ENCODE measurements around the gene ABCA7. TPM values are rescaled to one million over a fixed set of nuclear protein-coding genes. Genes with fewer than 3 reads are reported as not detected.

The ABCA7 gene
- total RNA-seq, 1 experiment from 2014 or later: 91.4 TPM

DNA sequence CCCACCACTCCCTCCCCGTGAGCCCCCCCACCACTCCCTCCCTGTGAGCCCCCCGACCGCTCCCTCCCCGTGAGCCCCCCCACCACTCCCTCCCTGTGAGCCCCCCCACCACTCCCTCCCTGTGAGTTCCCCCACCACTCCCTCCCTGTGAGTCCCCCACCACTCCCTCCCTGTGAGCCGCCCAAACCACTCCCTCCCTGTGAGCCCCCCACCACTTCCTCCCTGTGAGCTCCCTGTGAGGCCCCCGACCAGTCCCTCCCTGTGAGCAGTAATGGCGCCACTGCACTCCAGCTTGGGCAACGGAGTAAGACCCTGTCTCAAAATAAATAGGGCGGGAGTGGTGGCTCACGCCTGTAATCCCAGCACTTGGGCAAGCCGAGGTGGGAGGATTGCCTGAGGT lies 9.9 kb downstream of the ABCA7 start:
- H3K9me3 ChIP-seq (ENCODE audit: control insufficient read depth in 1 of 2, insufficient read depth in 1 of 2, low read depth in 1 of 2, low read length in 2 of 2): no peaks in the 10 kb centered on the region
- ATAC-seq: no peak
- POLR2A ChIA-PET: no interaction called here
- H2AFZ ChIP-seq (ENCODE audit: low read depth, low read length, poor library complexity, severe bottlenecking): no peak overlapping the region
- intact Hi-C loops (cut with micrococcal nuclease): no loop called here
- H3K4me2 ChIP-seq (ENCODE audit: low read length): no peak overlapping the region
- TF ChIP-seq POLR2A (IDR thresholded peaks at IDR 0.05; ENCODE audit: borderline replicate concordance, extremely low read depth, insufficient read depth, insufficient read length) (no peak), EZH2phosphoT487 (IDR thresholded peaks at IDR 0.05; ENCODE audit: borderline replicate concordance) (no peak), TCF7L2 (IDR thresholded peaks at IDR 0.05; ENCODE audit: borderline replicate concordance, extremely low read depth, insufficient read depth, insufficient read length) (no peak), POLR2AphosphoS5 (IDR thresholded peaks at IDR 0.05; ENCODE audit: low read depth, low read length) (no peak)
- H4K20me1 ChIP-seq (ENCODE audit: insufficient read depth): no peaks in the 10 kb centered on the region
- peaks cover 6 to 27% of the 10 kb centered on the region in 2 experiments for H3K4me1 ChIP-seq (ENCODE audit: control insufficient read depth in 1 of 2, insufficient read depth in 2 of 2, low read length in 2 of 2)
- no peak overlapping the region for H3K4me3 ChIP-seq (replicated peaks in 1 of 2; ENCODE audit: low read depth in 1 of 2, low read length in 2 of 2)
- CTCF ChIA-PET: no interaction called here
- RAD21 ChIA-PET (ENCODE audit: low non-redundant PET in 1 of 2, low total read pairs in 2 of 2, uncharacterized antibody in 2 of 2, unreplicated experiment in 2 of 2): no interaction called here
- no peak for DNase-seq (ENCODE audit: low read depth, low spot score)
- no peaks in the 10 kb centered on the region for H3K27me3 ChIP-seq (ENCODE audit: insufficient read depth, low read length)
- no peak overlapping the region for H3K27ac ChIP-seq (ENCODE audit: low read depth, low read length)
- no peaks in the 10 kb centered on the region for H3K9me2 ChIP-seq (ENCODE audit: insufficient read depth)
- peaks cover 0 to 17% of the 10 kb centered on the region in 2 experiments; a peak in 2 of 4 replicates for H3K36me3 ChIP-seq (ENCODE audit: control insufficient read depth in 1 of 2, insufficient read depth in 2 of 2, low read length in 2 of 2)
- no TSS peak for BruUV-seq (replicated peaks)
- H3K9ac ChIP-seq (ENCODE audit: low read length): no peak overlapping the region
- H3K79me2 ChIP-seq (ENCODE audit: insufficient read depth, low read length): no peaks in the 10 kb centered on the region

DNA sequence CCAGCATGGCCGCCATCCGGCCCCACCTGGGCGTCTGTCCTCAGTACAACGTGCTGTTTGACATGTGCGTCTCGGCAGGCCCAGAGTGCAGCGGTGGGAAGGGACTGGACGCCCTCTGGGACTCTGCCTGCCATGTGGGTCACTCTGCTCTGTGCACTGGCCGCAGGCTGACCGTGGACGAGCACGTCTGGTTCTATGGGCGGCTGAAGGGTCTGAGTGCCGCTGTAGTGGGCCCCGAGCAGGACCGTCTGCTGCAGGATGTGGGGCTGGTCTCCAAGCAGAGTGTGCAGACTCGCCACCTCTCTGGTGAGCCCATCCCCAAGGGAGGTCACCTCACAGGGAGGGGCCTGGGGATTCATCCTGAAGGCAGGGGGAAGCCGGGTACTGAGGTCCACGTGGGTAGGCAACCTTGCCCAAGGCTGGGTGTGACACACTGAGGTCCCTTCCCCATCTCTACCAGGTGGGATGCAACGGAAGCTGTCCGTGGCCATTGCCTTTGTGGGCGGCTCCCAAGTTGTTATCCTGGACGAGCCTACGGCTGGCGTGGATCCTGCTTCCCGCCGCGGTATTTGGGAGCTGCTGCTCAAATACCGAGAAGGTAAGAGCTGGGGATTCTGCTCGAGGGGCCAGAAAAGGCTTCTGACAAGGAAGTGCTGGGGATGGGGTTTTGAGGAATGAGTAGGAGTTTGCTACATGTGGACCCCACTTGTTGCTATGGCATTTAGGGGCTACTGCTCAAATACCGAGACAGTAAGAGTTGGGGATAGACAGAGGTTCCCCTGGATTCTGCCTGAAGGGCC lies 11.3 kb downstream of the ABCA7 start:
- Histone ChIP-seq H3K4me2 (ENCODE audit: low read length) (no peak overlapping the region), H4K20me1 (ENCODE audit: insufficient read depth) (no peaks in the 10 kb centered on the region), H3K27me3 (ENCODE audit: insufficient read depth, low read length) (no peaks in the 10 kb centered on the region), H3K79me2 (ENCODE audit: insufficient read depth, low read length) (no peaks in the 10 kb centered on the region), H3K27ac (ENCODE audit: low read depth, low read length) (peak overlapping the region; percentile 8; the same call in 1 of the 2 replicates), H3K36me3 (ENCODE audit: control insufficient read depth in 1 of 2, insufficient read depth in 2 of 2, low read length in 2 of 2) (peaks cover 2 to 14% of the 10 kb centered on the region in 2 experiments; a peak in 3 of 4 replicates), H3K9ac (ENCODE audit: low read length) (no peak overlapping the region), H3K4me1 (ENCODE audit: control insufficient read depth in 1 of 2, insufficient read depth in 2 of 2, low read length in 2 of 2) (peaks cover 0 to 15% of the 10 kb centered on the region in 2 experiments; a peak in 3 of 4 replicates), H3K9me3 (ENCODE audit: control insufficient read depth in 1 of 2, insufficient read depth in 1 of 2, low read depth in 1 of 2, low read length in 2 of 2) (no peaks in the 10 kb centered on the region), H3K4me3 (replicated peaks in 1 of 2; ENCODE audit: low read depth in 1 of 2, low read length in 2 of 2) (no peak overlapping the region), H2AFZ (ENCODE audit: low read depth, low read length, poor library complexity, severe bottlenecking) (no peak overlapping the region), H3K9me2 (ENCODE audit: insufficient read depth) (no peaks in the 10 kb centered on the region)
- RAD21 ChIA-PET (ENCODE audit: low non-redundant PET in 1 of 2, low total read pairs in 2 of 2, uncharacterized antibody in 2 of 2, unreplicated experiment in 2 of 2): no interaction called here
- TF ChIP-seq FOSL1 (IDR thresholded peaks at IDR 0.05; ENCODE audit: low read depth) (no peak), SRF (IDR thresholded peaks at IDR 0.05; ENCODE audit: low read depth) (no peak), JUND (IDR thresholded peaks at IDR 0.05) (no peak), POLR2A (IDR thresholded peaks at IDR 0.05; ENCODE audit: borderline replicate concordance, extremely low read depth, insufficient read depth, insufficient read length) (no peak), SIN3A (IDR thresholded peaks at IDR 0.05; ENCODE audit: low read depth) (no peak), SP1 (IDR thresholded peaks at IDR 0.05; ENCODE audit: low read depth) (no peak), EGR1 (IDR thresholded peaks at IDR 0.05; ENCODE audit: low read depth) (no peak), TCF7L2 (IDR thresholded peaks at IDR 0.05; ENCODE audit: borderline replicate concordance, extremely low read depth, insufficient read depth, insufficient read length) (no peak), CEBPB (IDR thresholded peaks at IDR 0.05; ENCODE audit: low read depth) (no peak), EZH2 (IDR thresholded peaks at IDR 0.05) (no peak), EZH2phosphoT487 (IDR thresholded peaks at IDR 0.05; ENCODE audit: borderline replicate concordance) (no peak), POLR2AphosphoS5 (IDR thresholded peaks at IDR 0.05; ENCODE audit: low read depth, low read length) (no peak), YY1 (IDR thresholded peaks at IDR 0.05; ENCODE audit: extremely low read depth, insufficient replicate concordance, low read depth, low read length) (no peak), ZNF274 (IDR thresholded peaks at IDR 0.05; ENCODE audit: low read depth, low read length) (no peak)
- TF ChIP-seq, protein P1, sequence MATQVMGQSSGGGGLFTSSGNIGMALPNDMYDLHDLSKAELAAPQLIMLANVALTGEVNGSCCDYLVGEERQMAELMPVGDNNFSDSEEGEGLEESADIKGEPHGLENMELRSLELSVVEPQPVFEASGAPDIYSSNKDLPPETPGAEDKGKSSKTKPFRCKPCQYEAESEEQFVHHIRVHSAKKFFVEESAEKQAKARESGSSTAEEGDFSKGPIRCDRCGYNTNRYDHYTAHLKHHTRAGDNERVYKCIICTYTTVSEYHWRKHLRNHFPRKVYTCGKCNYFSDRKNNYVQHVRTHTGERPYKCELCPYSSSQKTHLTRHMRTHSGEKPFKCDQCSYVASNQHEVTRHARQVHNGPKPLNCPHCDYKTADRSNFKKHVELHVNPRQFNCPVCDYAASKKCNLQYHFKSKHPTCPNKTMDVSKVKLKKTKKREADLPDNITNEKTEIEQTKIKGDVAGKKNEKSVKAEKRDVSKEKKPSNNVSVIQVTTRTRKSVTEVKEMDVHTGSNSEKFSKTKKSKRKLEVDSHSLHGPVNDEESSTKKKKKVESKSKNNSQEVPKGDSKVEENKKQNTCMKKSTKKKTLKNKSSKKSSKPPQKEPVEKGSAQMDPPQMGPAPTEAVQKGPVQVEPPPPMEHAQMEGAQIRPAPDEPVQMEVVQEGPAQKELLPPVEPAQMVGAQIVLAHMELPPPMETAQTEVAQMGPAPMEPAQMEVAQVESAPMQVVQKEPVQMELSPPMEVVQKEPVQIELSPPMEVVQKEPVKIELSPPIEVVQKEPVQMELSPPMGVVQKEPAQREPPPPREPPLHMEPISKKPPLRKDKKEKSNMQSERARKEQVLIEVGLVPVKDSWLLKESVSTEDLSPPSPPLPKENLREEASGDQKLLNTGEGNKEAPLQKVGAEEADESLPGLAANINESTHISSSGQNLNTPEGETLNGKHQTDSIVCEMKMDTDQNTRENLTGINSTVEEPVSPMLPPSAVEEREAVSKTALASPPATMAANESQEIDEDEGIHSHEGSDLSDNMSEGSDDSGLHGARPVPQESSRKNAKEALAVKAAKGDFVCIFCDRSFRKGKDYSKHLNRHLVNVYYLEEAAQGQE (IDR thresholded peaks at IDR 0.05; ENCODE audit: low read depth): no peak
- POLR2A ChIA-PET: no interaction called here
- no TSS peak for BruUV-seq (replicated peaks)
- DNase-seq (ENCODE audit: low read depth, low spot score) (no peak), ATAC-seq (no peak)
- CTCF ChIA-PET: no interaction called here
- intact Hi-C loops (cut with micrococcal nuclease): no loop called here

All from HCT116 (cell line).